Brain microvascular endothelial cell (primary cell): ENCODE measurements around the gene ZNF326.
A peak's percentile ranks its signal among the peaks of the same experiment; 100 is the strongest.
"Not testable (repeated sequence)": the region's sequence is repeated elsewhere in the genome, so short reads cannot be mapped to it uniquely, and the experiment has no call there.

Source experiments
- DNase-seq: peaks from one replicate; pipeline ENCODE4 v3.0.0-alpha.2; 2020
- H3K27ac ChIP-seq: fragments of 250-450 bp; sonication (Bioruptor Pico); 2 replicates; pipeline ENCODE4 v1.5.1; 2020; ENCODE audit warnings: mild to moderate bottlenecking, moderate library complexity
- H3K27me3 ChIP-seq: fragments of 250-450 bp; sonication (Bioruptor Pico); replicated peaks from 2 replicates; pipeline ENCODE4 v1.5.1; 2020; ENCODE audit warnings: mild to moderate bottlenecking
- H3K36me3 ChIP-seq: fragments of 250-450 bp; sonication (Bioruptor Pico); replicated peaks from 2 replicates; pipeline ENCODE4 v1.5.1; 2020; ENCODE audit warnings: mild to moderate bottlenecking
- H3K4me3 ChIP-seq: 2 replicates; pipeline ENCODE4 v1.5.1; 2011; ENCODE audit warnings: low read depth, mild to moderate bottlenecking, control low read depth, low read length, moderate library complexity
- CTCF ChIP-seq: IDR thresholded peaks from 2 replicates; pipeline ENCODE4 v1.5.1; 2011; ENCODE audit warnings: low read depth, mild to moderate bottlenecking, moderate library complexity, low read length, control low read depth, inconsistent platforms; ENCODE audit errors: missing control alignments
- in situ Hi-C: cut with HindIII; loops from 2 replicates; pipeline ENCODE4 v1.10.0; 2017; ENCODE audit warnings: low sequenced_read_pairs, low pct_ligation_motif_present

The ZNF326 gene

GRCh38 chr1:89995598-89996449 is 914 bp downstream of the ZNF326 start:
- TF ChIP-seq CTCF = no peak
- no peak for DNase-seq
- in situ Hi-C loops = loop anchor here (25.0 kb wide), 1 partner anchor 184 kb away; the partner anchor contains the start of gene LRRC8D
- no peaks in the 10 kb centered on the region for H3K27me3 ChIP-seq
- no peaks in the 10 kb centered on the region for H3K36me3 ChIP-seq
- H3K4me3 ChIP-seq = peak overlapping the region; percentile 93
- peak overlapping the region; percentile 97 for H3K27ac ChIP-seq

GRCh38 chr1:89996450-89997110 is 1.7 kb downstream of the ZNF326 start:
- no peak for TF ChIP-seq CTCF
- H3K36me3 ChIP-seq = no peaks in the 10 kb centered on the region
- in situ Hi-C loops = loop anchor here (25.0 kb wide), 1 partner anchor 184 kb away; the partner anchor contains the start of gene LRRC8D
- H3K27ac ChIP-seq = no peak overlapping the region
- H3K4me3 ChIP-seq = peak overlapping the region; percentile 93
- H3K27me3 ChIP-seq = no peaks in the 10 kb centered on the region
- no peak for DNase-seq

DNA sequence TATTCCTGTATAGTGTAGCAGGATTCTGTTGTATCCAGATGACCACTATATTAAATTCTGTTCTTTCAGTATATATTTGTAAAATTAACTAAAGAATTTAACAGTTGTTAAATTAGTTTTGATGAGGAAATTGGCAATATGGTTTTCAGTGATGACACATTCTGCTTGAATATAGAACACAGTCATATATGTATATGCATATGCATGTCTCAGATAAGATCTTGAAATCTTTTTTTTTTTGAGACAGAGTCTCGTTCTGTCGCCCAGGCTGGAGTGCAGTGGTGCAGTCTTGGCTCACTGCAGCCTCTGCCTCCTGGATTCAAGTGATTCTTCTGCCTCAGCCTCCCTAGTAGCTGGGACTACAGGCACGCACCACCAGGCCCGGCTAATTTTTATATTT is 2.2 kb downstream of the ZNF326 start:
- not testable (repeated sequence) for H3K27ac ChIP-seq, DNase-seq, H3K36me3 ChIP-seq, H3K27me3 ChIP-seq, H3K4me3 ChIP-seq
- in situ Hi-C loops = loop anchor here (25.0 kb wide), 1 partner anchor 185 kb away; the partner anchor contains the start of gene LRRC8D

GRCh38 chr1:89998306-89998705 is 3.4 kb downstream of the ZNF326 start:
- TF ChIP-seq CTCF = no peak
- Histone ChIP-seq H3K4me3 (no peak overlapping the region), H3K36me3 (no peaks in the 10 kb centered on the region), H3K27ac (no peak overlapping the region), H3K27me3 (no peaks in the 10 kb centered on the region)
- no peak for DNase-seq
- in situ Hi-C loops = loop anchor here (25.0 kb wide), 1 partner anchor 186 kb away; the partner anchor contains the start of gene LRRC8D

DNA sequence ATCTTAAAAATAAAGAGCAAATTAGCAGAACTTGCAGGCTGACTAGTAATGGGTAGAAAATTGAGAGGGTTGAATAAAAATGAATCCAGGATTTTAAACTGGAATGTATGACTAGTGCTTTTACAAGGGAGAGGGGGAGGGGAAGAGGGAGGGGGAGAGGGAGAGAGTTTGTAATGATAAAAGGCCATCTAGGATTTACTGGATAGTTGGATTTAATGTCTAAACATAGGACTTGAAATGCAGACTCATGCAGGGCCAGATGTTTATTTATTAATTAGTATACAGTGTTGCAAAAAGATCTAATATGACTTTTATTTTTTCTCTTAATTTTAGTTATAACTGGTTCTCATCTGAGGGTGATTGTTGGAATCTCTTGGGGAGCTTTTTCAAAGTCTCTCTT is 4.3 kb downstream of the ZNF326 start:
- in situ Hi-C loops = loop anchor here (25.0 kb wide), 1 partner anchor 187 kb away; the partner anchor contains the start of gene LRRC8D
- no peaks in the 10 kb centered on the region for H3K36me3 ChIP-seq
- H3K27ac ChIP-seq = no peak overlapping the region
- TF ChIP-seq CTCF = no peak
- no peak for DNase-seq
- no peaks in the 10 kb centered on the region for H3K27me3 ChIP-seq
- no peak overlapping the region for H3K4me3 ChIP-seq

GRCh38 chr1:89999628-90000027 is 4.7 kb downstream of the ZNF326 start:
- Histone ChIP-seq H3K27ac (no peak overlapping the region), H3K27me3 (no peaks in the 10 kb centered on the region), H3K36me3 (no peaks in the 10 kb centered on the region), H3K4me3 (no peak overlapping the region)
- TF ChIP-seq CTCF = no peak
- DNase-seq = no peak
- in situ Hi-C loops = loop anchor here (25.0 kb wide), 1 partner anchor 187 kb away; the partner anchor contains the start of gene LRRC8D
